ENCODE data around the gene BCAS1. TPM values are rescaled to one million over a fixed set of nuclear protein-coding genes. Genes with fewer than 3 reads are reported as not detected.

Gene BCAS1
- total RNA-seq, 2 donors from 2014 or later, result not detected

GRCh38 chr20:54028276-54029011, 42.0 kb downstream of the BCAS1 start:
- H3K27me3 ChIP-seq (ENCODE audit: control insufficient read depth, insufficient read depth, low read length, poor library complexity, severe bottlenecking), result no peaks in the 10 kb centered on the region
- no peak overlapping the region for H3K9ac ChIP-seq (ENCODE audit: extremely low read depth, low read length, poor library complexity, severe bottlenecking)
- WGBS, 2 experiments (ENCODE audit: insufficient coverage in 1 of 2, insufficient read length in 1 of 2), result 93 to 95% methylated on average over 20 to 22 of the region's 22 CpGs
- Mint-ChIP-seq H3K27me3 (ENCODE audit: insufficient read depth) (no peaks in the 10 kb centered on the region), H3K27ac (no peak overlapping the region), H3K4me3 (no peak overlapping the region), H3K9me3 (no peaks in the 10 kb centered on the region), H3K4me1 (peaks cover 2% of the 10 kb centered on the region), H3K36me3 (ENCODE audit: low read depth) (no peaks in the 10 kb centered on the region)
- no peak overlapping the region for H3K4me3 ChIP-seq (ENCODE audit: low read length)
- H3K36me3 ChIP-seq (ENCODE audit: control insufficient read depth, insufficient read depth, low read length), result no peaks in the 10 kb centered on the region
- H3K4me1 ChIP-seq (ENCODE audit: control insufficient read depth, insufficient read depth, low read length), result no peaks in the 10 kb centered on the region
- no peaks in the 10 kb centered on the region for H3K9me3 ChIP-seq (ENCODE audit: control insufficient read depth, low read length)
- TF ChIP-seq CTCF (conservative IDR thresholded peaks at IDR 0.05), result no peak
- H3K27ac ChIP-seq (ENCODE audit: low read depth, low read length), result no peak overlapping the region
- DNase-seq, result no peak

GRCh38 chr20:54027704-54028103, 42.7 kb downstream of the BCAS1 start:
- Histone ChIP-seq H3K9ac (ENCODE audit: extremely low read depth, low read length, poor library complexity, severe bottlenecking) (no peak overlapping the region), H3K4me3 (ENCODE audit: low read length) (no peak overlapping the region), H3K4me1 (ENCODE audit: control insufficient read depth, insufficient read depth, low read length) (no peaks in the 10 kb centered on the region), H3K27me3 (ENCODE audit: control insufficient read depth, insufficient read depth, low read length, poor library complexity, severe bottlenecking) (no peaks in the 10 kb centered on the region), H3K27ac (ENCODE audit: low read depth, low read length) (no peak overlapping the region), H3K9me3 (ENCODE audit: control insufficient read depth, low read length) (no peaks in the 10 kb centered on the region), H3K36me3 (ENCODE audit: control insufficient read depth, insufficient read depth, low read length) (no peaks in the 10 kb centered on the region)
- Mint-ChIP-seq H3K4me1 (peaks cover 2% of the 10 kb centered on the region), H3K27ac (no peak overlapping the region), H3K4me3 (no peak overlapping the region), H3K36me3 (ENCODE audit: low read depth) (no peaks in the 10 kb centered on the region), H3K27me3 (ENCODE audit: insufficient read depth) (no peaks in the 10 kb centered on the region), H3K9me3 (no peaks in the 10 kb centered on the region)
- 93 to 98% methylated on average over 4 of the region's 4 CpGs for WGBS, 2 experiments (ENCODE audit: insufficient coverage in 1 of 2, insufficient read length in 1 of 2)
- DNase-seq, result no peak
- no peak for TF ChIP-seq CTCF (conservative IDR thresholded peaks at IDR 0.05)

- Histone ChIP-seq H3K27ac (ENCODE audit: low read depth, low read length) (no peak overlapping the region), H3K4me1 (ENCODE audit: control insufficient read depth, insufficient read depth, low read length) (no peaks in the 10 kb centered on the region), H3K9ac (ENCODE audit: extremely low read depth, low read length, poor library complexity, severe bottlenecking) (no peak overlapping the region), H3K9me3 (ENCODE audit: control insufficient read depth, low read length) (no peaks in the 10 kb centered on the region), H3K36me3 (ENCODE audit: control insufficient read depth, insufficient read depth, low read length) (no peaks in the 10 kb centered on the region), H3K27me3 (ENCODE audit: control insufficient read depth, insufficient read depth, low read length, poor library complexity, severe bottlenecking) (no peaks in the 10 kb centered on the region), H3K4me3 (ENCODE audit: low read length) (no peak overlapping the region)
- H3K4me3 Mint-ChIP-seq, result no peak overlapping the region
- peaks cover 2% of the 10 kb centered on the region for H3K4me1 Mint-ChIP-seq
- H3K36me3 Mint-ChIP-seq (ENCODE audit: low read depth), result no peaks in the 10 kb centered on the region
- no peak for DNase-seq
- no peaks in the 10 kb centered on the region for H3K9me3 Mint-ChIP-seq
- no peak overlapping the region for H3K27ac Mint-ChIP-seq
- no peaks in the 10 kb centered on the region for H3K27me3 Mint-ChIP-seq (ENCODE audit: insufficient read depth)
- TF ChIP-seq CTCF (conservative IDR thresholded peaks at IDR 0.05), result no peak
- 91 to 96% methylated on average over 6 to 8 of the region's 8 CpGs for WGBS, 2 experiments (ENCODE audit: insufficient coverage in 1 of 2, insufficient read length in 1 of 2)
These were observed 43.9 kb downstream of the BCAS1 start for GRCh38 chr20:54026295-54027064.
